Kidney epithelial cell (primary cell): ENCODE measurements around the gene SUCLG2. TPM values are rescaled to one million over a fixed set of nuclear protein-coding genes. Genes with fewer than 3 reads are reported as not detected.
"Not testable (repeated sequence)": the region's sequence is repeated elsewhere in the genome, so short reads cannot be mapped to it uniquely, and the experiment has no call there.

Experiments used
- DNase-seq: peaks from one replicate; pipeline ENCODE4 v3.0.0-alpha.2; 2010; ENCODE audit warnings: low read depth
- H3K27me3 ChIP-seq: 2 replicates; pipeline ENCODE4 v1.6.0; 2011; ENCODE audit warnings: low read length; ENCODE audit not compliant: control insufficient read depth, insufficient read depth
- H3K36me3 ChIP-seq: 2 replicates; pipeline ENCODE4 v1.5.1; 2011; ENCODE audit warnings: low read length; ENCODE audit not compliant: control insufficient read depth, insufficient read depth
- H3K4me3 ChIP-seq: 2 replicates; pipeline ENCODE4 v1.5.1; 2011; ENCODE audit warnings: low read depth, mild to moderate bottlenecking, control low read depth, low read length
- total RNA-seq: library from RNA; depleted of rRNA; stranded (reverse); fragments of >200 nt; gene quantifications from 2 replicates; pipeline ENCODE4 v1.2.3, GENCODE V29; 2015
- TF ChIP-seq, protein P1 (sequence below): IDR thresholded peaks from 2 replicates; pipeline ENCODE4 v1.5.1; 2011; ENCODE audit warnings: mild to moderate bottlenecking, moderate library complexity, low read length, control low read depth, inconsistent platforms; ENCODE audit not compliant: insufficient read depth, poor library complexity, severe bottlenecking

The SUCLG2 gene
- total RNA-seq, 1 donor from 2014 or later: 38.1 TPM

DNA sequence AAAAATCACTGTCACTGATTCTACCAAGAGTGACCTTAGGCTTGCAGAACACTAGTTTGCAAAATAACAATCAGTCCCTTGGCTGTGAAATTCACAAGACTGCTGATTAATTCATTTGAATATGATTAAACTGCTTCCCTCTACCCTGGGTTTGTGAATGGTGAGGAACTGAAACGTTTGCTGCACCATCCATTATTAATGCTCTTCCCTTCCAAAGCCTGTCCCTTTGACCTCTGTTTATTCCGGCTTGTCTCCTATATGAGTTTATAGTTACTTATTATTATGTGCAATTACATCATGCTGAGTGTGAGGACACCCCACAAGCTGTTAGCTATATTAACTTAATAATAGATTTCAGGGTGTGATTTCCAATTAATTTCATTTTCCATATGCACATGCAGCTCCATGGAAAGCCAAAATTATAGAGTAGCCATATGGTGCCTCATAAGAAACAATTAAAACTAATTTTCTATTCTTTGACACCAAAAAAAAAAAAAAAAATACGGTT is 96.5 kb downstream of the SUCLG2 start:
- no peak overlapping the region for H3K4me3 ChIP-seq
- H3K36me3 ChIP-seq: no peaks in the 10 kb centered on the region
- TF ChIP-seq, protein P1, sequence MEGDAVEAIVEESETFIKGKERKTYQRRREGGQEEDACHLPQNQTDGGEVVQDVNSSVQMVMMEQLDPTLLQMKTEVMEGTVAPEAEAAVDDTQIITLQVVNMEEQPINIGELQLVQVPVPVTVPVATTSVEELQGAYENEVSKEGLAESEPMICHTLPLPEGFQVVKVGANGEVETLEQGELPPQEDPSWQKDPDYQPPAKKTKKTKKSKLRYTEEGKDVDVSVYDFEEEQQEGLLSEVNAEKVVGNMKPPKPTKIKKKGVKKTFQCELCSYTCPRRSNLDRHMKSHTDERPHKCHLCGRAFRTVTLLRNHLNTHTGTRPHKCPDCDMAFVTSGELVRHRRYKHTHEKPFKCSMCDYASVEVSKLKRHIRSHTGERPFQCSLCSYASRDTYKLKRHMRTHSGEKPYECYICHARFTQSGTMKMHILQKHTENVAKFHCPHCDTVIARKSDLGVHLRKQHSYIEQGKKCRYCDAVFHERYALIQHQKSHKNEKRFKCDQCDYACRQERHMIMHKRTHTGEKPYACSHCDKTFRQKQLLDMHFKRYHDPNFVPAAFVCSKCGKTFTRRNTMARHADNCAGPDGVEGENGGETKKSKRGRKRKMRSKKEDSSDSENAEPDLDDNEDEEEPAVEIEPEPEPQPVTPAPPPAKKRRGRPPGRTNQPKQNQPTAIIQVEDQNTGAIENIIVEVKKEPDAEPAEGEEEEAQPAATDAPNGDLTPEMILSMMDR: no peak
- DNase-seq: no peak
- no peaks in the 10 kb centered on the region for H3K27me3 ChIP-seq

DNA sequence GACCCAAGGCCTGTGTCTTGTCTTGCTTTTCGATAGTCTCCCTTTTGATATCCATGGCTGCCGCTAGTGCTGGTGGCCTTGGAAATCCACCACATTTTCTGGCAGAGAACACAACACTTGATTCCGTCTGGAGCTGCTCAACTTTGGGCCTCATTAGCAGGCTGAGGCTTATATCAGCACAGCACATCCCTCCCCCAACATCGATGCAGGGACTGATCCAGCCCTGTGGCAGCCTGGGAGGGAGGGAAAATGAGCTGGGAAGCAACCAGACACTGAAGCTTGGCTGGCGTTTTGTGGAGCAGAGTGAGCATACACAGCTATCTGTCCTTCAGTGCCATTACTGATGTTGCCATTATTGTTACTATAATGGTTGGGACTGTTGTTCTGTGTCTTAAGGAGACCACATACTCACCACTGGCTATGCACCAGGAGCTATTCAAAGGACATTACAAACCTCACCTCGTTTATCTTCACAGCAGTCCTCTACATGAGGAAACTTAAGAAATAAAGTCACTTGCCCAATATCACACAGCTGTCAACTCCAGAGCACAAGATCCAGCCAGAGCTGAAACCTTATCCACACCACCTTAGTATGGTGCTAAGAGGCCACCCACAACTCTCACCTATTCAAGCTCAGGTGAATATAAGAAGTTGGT is 102.9 kb downstream of the SUCLG2 start:
- Histone ChIP-seq H3K36me3 (no peaks in the 10 kb centered on the region), H3K27me3 (no peaks in the 10 kb centered on the region), H3K4me3 (no peak overlapping the region)
- no peak for DNase-seq
- TF ChIP-seq, protein P1: no peak

DNA sequence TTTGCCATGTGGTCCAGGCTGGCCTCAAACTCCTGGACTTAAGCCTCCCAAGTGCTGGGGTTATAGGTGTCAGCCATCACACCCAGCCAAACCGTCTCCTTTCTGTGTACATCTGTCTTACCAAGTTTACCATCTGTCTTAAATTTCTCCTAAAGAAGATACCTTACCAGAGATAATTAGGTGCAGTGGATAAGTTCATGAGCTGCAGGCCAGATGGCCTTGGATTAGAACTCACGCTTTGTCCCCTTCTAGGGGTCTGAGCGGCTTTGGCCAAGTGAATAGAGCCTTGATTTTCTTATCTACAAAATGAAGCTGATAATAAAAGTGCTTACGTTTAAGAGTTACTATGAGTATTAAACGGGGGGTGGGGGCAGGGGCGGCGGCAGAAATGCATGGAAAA is 103.9 kb downstream of the SUCLG2 start:
- Histone ChIP-seq H3K36me3 (no peaks in the 10 kb centered on the region), H3K4me3 (no peak overlapping the region), H3K27me3 (no peaks in the 10 kb centered on the region)
- DNase-seq: no peak
- TF ChIP-seq, protein P1: no peak

GRCh38 chr3:67542502-67543250 is 111.7 kb downstream of the SUCLG2 start:
- not testable (repeated sequence) for H3K36me3 ChIP-seq, H3K27me3 ChIP-seq, DNase-seq, H3K4me3 ChIP-seq

DNA sequence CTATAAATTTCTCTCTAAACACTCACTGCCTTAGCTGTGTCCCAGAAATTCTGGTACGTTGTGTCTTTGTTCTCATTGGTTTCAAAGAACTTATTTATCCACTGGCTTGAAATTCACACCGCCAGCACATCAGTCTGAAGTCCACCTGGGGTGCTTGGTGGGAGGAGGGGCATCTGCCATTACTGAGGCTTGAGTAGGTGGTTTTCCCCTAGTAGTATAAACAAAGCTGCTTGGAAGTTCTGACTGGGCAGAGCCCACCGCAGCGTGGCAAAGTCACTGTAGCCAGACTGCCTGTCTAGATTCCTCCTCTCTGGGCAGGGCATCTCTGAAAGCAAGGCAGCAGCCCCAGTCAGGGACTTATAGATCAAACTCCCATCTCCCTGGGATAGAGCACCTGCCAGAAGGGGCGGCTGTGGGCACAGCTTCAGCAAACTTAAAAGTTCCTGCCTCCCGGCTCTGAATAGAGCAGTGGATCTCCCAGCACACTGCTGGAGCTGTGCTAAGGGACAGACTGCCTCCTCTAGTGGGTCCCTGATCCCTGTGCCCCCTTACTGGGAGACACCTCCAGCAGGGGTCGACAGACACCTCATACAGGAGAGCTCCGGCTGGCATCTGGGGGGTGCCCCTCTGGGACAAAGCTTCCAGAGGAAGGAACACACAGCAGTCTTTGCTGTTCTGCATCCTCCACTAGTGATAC is 114.1 kb downstream of the SUCLG2 start:
- no peaks in the 10 kb centered on the region for H3K27me3 ChIP-seq
- no peak overlapping the region for H3K4me3 ChIP-seq
- H3K36me3 ChIP-seq: no peaks in the 10 kb centered on the region
- TF ChIP-seq, protein P1: no peak
- DNase-seq: no peak

GRCh38 chr3:67537203-67537602 is 117.2 kb downstream of the SUCLG2 start:
- not testable (repeated sequence) for H3K4me3 ChIP-seq, DNase-seq, H3K27me3 ChIP-seq, H3K36me3 ChIP-seq
